ENCODE data around the gene FGF22.
"Not testable (repeated sequence)": the region's sequence is repeated elsewhere in the genome, so short reads cannot be mapped to it uniquely, and the experiment has no call there.

The FGF22 gene

GRCh38 chr19:622666-623065 is 17.0 kb upstream of the FGF22 start:
- no peak for DNase-seq

GRCh38 chr19:623175-623916 is 16.3 kb upstream of the FGF22 start:
- no peak for DNase-seq

- no peak for DNase-seq
These were observed 15.7 kb upstream of the FGF22 start for GRCh38 chr19:623974-624373.

- no peak for DNase-seq
These were observed 15.1 kb upstream of the FGF22 start for GRCh38 chr19:624433-625109.

- no peak for DNase-seq
These were observed 14.4 kb upstream of the FGF22 start for GRCh38 chr19:625257-625656.

- DNase-seq: not testable (repeated sequence)
These were observed 13.1 kb upstream of the FGF22 start for GRCh38 chr19:626566-626965.

GRCh38 chr19:628168-628567 is 11.5 kb upstream of the FGF22 start:
- no peak for DNase-seq

GRCh38 chr19:629515-629914 is 10.2 kb upstream of the FGF22 start:
- peak in 1 of 2 experiments; percentile 20 for DNase-seq

GRCh38 chr19:629961-630714 is 9.5 kb upstream of the FGF22 start:
- DNase-seq: no peak

GRCh38 chr19:632579-633067 is 7.1 kb upstream of the FGF22 start:
- DNase-seq: peak in 1 of 2 experiments; percentile 40

- peak; percentile 88 to 97 for DNase-seq
These were observed 6.5 kb upstream of the FGF22 start, which contains the start of gene POLRMT for GRCh38 chr19:633068-633785. Gene POLRMT, minus strand, starts transcription at chr19:633537. Its CDS starts 25 bp downstream, at chr19:633512.

- DNase-seq: no peak
These were observed 5.7 kb upstream of the FGF22 start for GRCh38 chr19:633786-634639.

- DNase-seq: no peak
These were observed 4.6 kb upstream of the FGF22 start for GRCh38 chr19:634975-635652.

GRCh38 chr19:638906-639252 is 800 bp upstream of the FGF22 start:
- no peak for DNase-seq

- DNase-seq: no peak
These were observed 481 bp downstream of the FGF22 start for GRCh38 chr19:640161-640558.

GRCh38 chr19:640606-641189 is 1.0 kb downstream of the FGF22 start:
- DNase-seq: no peak

- DNase-seq: no peak
These were observed 2.0 kb downstream of the FGF22 start for GRCh38 chr19:641702-642101.

GRCh38 chr19:642767-643727 is 3.4 kb downstream of the FGF22 start:
- DNase-seq: no peak

- DNase-seq: no peak
These were observed 4.1 kb downstream of the FGF22 start for GRCh38 chr19:643736-644135.

GRCh38 chr19:644363-644762 is 4.7 kb downstream of the FGF22 start:
- no peak for DNase-seq

Data from NCI-H526 (cell line).